Uterus (tissue), 4 donors: ENCODE measurements around the gene CFTR. TPM values are rescaled to one million over a fixed set of nuclear protein-coding genes. Genes with fewer than 3 reads are reported as not detected.

Experiments
- DNase-seq, 2 donors: peaks; one replicate each; pipeline ENCODE4 v3.0.0-alpha.2; 2019 to 2020
- H3K27ac ChIP-seq, 2 donors: fragments of 200-600 bp; sonication (generic); 1 replicate in 1 of 2; 2 replicates in 1 of 2; pipeline ENCODE4 v1.5.1; 2016 to 2018
- H3K27me3 ChIP-seq, 2 donors: fragments of 200-600 bp; sonication (generic); one replicate each; pipeline ENCODE4 v1.5.1; 2018 to 2019; ENCODE audit warnings: control low read depth in 1 of 2
- H3K36me3 ChIP-seq, 2 donors: fragments of 200-600 bp; sonication (generic); one replicate each; pipeline ENCODE4 v1.5.1; 2019; ENCODE audit warnings: control low read depth in 1 of 2
- H3K4me1 ChIP-seq, 2 donors: fragments of 200-600 bp; sonication (generic); one replicate each; pipeline ENCODE4 v1.5.1; 2018 to 2019; ENCODE audit warnings: control low read depth in 1 of 2
- H3K4me3 ChIP-seq, 2 donors: fragments of 200-600 bp; sonication (generic); 1 replicate in 1 of 2; 2 replicates in 1 of 2; pipeline ENCODE4 v1.5.1; 2018 to 2019; ENCODE audit warnings: mild to moderate bottlenecking in 1 of 2
- H3K9me3 ChIP-seq, 2 donors: fragments of 200-600 bp; sonication (generic); one replicate each; pipeline ENCODE4 v1.5.1; 2019; ENCODE audit warnings: control low read depth in 1 of 2
- CTCF ChIP-seq, 4 experiments: fragments of 200-600 bp in 2 of 4; fragments of 450-650 bp in 2 of 4; sonication (generic) in 2 of 4; IDR thresholded peaks; one replicate each; pipeline ENCODE4 v1.5.1; 2016 to 2019; ENCODE audit warnings: antibody characterized with exemption in 4 of 4, mild to moderate bottlenecking in 2 of 4, moderate library complexity in 1 of 4
- POLR2A ChIP-seq, 2 donors: fragments of 450-650 bp; IDR thresholded peaks; one replicate each; pipeline ENCODE4 v1.6.1; 2016; ENCODE audit warnings: antibody characterized with exemption in 2 of 2, mild to moderate bottlenecking in 1 of 2, moderate library complexity in 1 of 2
- intact Hi-C: fragments of 100-400 bp; cut with DNase I; formaldehyde crosslinking; loops from one replicate; pipeline ENCODE4 v1.15.1; 2023; ENCODE audit warnings: low total_unique reads
- small RNA-seq: library from RNA; depleted of rRNA; stranded (forward); fragments of <200 nt; gene quantifications from one replicate; pipeline ENCODE3, GENCODE V24; 2016
- total RNA-seq, 4 donors: library from RNA; depleted of rRNA in 3 of 4; stranded (reverse); fragments of >200 nt in 3 of 4; gene quantifications; one replicate each; pipeline versions ENCODE4 v1.1.0 to v1.2.4, GENCODE V29; 2014 to 2023
- donor health status: DM: yes; HTN: yes; CAD: no.

Gene CFTR
- total RNA-seq, 4 donors from 2014 or later = under 0.01 to 11.6 (median under 0.01) TPM; not detected in 1

GRCh38 chr7:117716707-117717299 lies 237.0 kb downstream of the CFTR start:
- no peaks in the 10 kb centered on the region for H3K4me1 ChIP-seq
- intact Hi-C loops = no loop called here
- no peak overlapping the region for H3K4me3 ChIP-seq
- H3K27ac ChIP-seq = no peak overlapping the region
- H3K9me3 ChIP-seq = no peaks in the 10 kb centered on the region
- H3K27me3 ChIP-seq = no peaks in the 10 kb centered on the region
- TF ChIP-seq POLR2A (IDR thresholded peaks at IDR 0.05) (no peak), CTCF (IDR thresholded peaks at IDR 0.05) (no peak)
- no peaks in the 10 kb centered on the region for H3K36me3 ChIP-seq
- DNase-seq = no peak

GRCh38 chr7:117717357-117717756 lies 237.5 kb downstream of the CFTR start:
- Histone ChIP-seq H3K27ac (no peak overlapping the region), H3K9me3 (no peaks in the 10 kb centered on the region), H3K27me3 (no peaks in the 10 kb centered on the region), H3K4me1 (no peaks in the 10 kb centered on the region), H3K4me3 (no peak overlapping the region), H3K36me3 (no peaks in the 10 kb centered on the region)
- no peak for TF ChIP-seq POLR2A (IDR thresholded peaks at IDR 0.05)
- no peak for TF ChIP-seq CTCF (IDR thresholded peaks at IDR 0.05)
- intact Hi-C loops = no loop called here
- no peak for DNase-seq

Small RNAs within 50 kb of the gene (small RNA-seq; reads per million reads assigned to genes)
- gene AC000111.1 = not detected
- gene AC000111.2 = not detected

Other genes starting within 250 kb of the CFTR start
- 1 to 10 TPM in 3 of 4 donors, not detected in 1; 1.5 to 8.3 (median 2.3) TPM for gene WNT2, start 157.0 kb upstream of the CFTR start, total RNA-seq
- gene ASZ1, start 52.5 kb upstream of the CFTR start, total RNA-seq = not detected